Right lobe of liver (tissue), 4 donors: ENCODE measurements around the gene UNKL.

ENCODE experiments used
- POLR2A ChIP-seq: fragments of 450-650 bp; IDR thresholded peaks from one replicate; pipeline ENCODE4 v1.6.1; 2017; ENCODE audit warnings: antibody characterized with exemption, mild to moderate bottlenecking
- TF ChIP-seq, protein P1 (sequence below), 4 donors: fragments of 200-600 bp in 3 of 4; fragments of 450-650 bp in 1 of 4; IDR thresholded peaks; one replicate each; pipeline versions ENCODE4 v1.5.1 to v1.8.0; 2016 to 2022; ENCODE audit warnings: antibody characterized with exemption in 4 of 4, mild to moderate bottlenecking in 2 of 4
- donor health status: DM: no; HTN: no; CAD: no.
- donor health status: DM: no; HTN: no; CAD: no.
- donor health status: DM: no; HTN: yes; CAD: no.

DNA sequence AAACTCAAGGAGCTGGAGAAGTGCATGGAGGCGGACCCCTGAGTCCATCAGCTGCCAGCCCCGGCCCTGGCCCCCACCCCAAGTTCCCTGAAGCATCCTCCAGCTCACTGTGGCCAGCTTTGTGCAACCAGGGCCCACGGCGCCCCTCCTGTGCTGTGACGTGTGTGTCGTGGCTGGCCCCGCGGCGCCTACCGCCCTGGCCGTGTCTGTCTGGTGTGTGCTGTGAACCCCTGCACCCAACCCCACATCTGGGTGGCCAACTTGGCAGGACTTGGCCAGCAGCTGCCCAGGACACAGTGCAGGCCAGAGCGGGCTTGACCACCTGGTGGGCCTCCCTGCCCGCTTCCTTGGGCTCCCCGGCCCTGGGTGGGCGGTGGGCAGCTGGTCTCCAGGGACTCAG lies 66.1 kb downstream of the UNKL start:
- no peak for TF ChIP-seq POLR2A
- TF ChIP-seq, protein P1, sequence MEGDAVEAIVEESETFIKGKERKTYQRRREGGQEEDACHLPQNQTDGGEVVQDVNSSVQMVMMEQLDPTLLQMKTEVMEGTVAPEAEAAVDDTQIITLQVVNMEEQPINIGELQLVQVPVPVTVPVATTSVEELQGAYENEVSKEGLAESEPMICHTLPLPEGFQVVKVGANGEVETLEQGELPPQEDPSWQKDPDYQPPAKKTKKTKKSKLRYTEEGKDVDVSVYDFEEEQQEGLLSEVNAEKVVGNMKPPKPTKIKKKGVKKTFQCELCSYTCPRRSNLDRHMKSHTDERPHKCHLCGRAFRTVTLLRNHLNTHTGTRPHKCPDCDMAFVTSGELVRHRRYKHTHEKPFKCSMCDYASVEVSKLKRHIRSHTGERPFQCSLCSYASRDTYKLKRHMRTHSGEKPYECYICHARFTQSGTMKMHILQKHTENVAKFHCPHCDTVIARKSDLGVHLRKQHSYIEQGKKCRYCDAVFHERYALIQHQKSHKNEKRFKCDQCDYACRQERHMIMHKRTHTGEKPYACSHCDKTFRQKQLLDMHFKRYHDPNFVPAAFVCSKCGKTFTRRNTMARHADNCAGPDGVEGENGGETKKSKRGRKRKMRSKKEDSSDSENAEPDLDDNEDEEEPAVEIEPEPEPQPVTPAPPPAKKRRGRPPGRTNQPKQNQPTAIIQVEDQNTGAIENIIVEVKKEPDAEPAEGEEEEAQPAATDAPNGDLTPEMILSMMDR (IDR thresholded peaks at IDR 0.05) = no peak
